Heart right ventricle (tissue), 16 donors: ENCODE measurements around the gene EZH1. TPM values are rescaled to one million over a fixed set of nuclear protein-coding genes. Genes with fewer than 3 reads are reported as not detected.
A peak's percentile ranks its signal among the peaks of the same experiment; 100 is the strongest.

ENCODE experiments used
- ATAC-seq, 8 donors: fragments of 200-7000 bp; cut with Tn5 transposase; one replicate each; pipeline ENCODE4 v1.9.1; 2020; ENCODE audit warnings: mild to moderate bottlenecking in 8 of 8, moderate library complexity in 8 of 8, moderate number of reproducible peaks in 1 of 8
- DNase-seq, 2 donors: peaks; one replicate each; pipeline ENCODE4 v3.0.0-alpha.2; 2020
- H3K27ac ChIP-seq, 10 donors: fragments of 200-600 bp; sonication (generic) in 2 of 10; one replicate each; pipeline versions ENCODE4 v1.5.0 to v1.8.0; 2020 to 2022; ENCODE audit warnings: mild to moderate bottlenecking in 3 of 10
- H3K27me3 ChIP-seq, 7 donors: fragments of 200-600 bp; one replicate each; pipeline ENCODE4 v1.8.0; 2021 to 2022; ENCODE audit warnings: mild to moderate bottlenecking in 2 of 7
- H3K36me3 ChIP-seq, 9 donors: fragments of 200-600 bp; sonication (generic) in 1 of 9; one replicate each; pipeline versions ENCODE4 v1.5.0 to v1.8.0; 2020 to 2022; ENCODE audit warnings: mild to moderate bottlenecking in 2 of 9
- H3K4me1 ChIP-seq, 9 donors: fragments of 200-600 bp; sonication (generic) in 1 of 9; one replicate each; pipeline versions ENCODE4 v1.5.0 to v1.8.0; 2020 to 2022; ENCODE audit warnings: mild to moderate bottlenecking in 4 of 9
- H3K4me3 ChIP-seq, 10 donors: fragments of 200-600 bp; sonication (generic) in 2 of 10; one replicate each; pipeline versions ENCODE4 v1.5.0 to v1.8.0; 2020 to 2022; ENCODE audit warnings: mild to moderate bottlenecking in 7 of 10, moderate library complexity in 2 of 10
- H3K9me3 ChIP-seq, 11 donors: fragments of 200-600 bp in 10 of 11; sonication (generic) in 2 of 11; one replicate each; pipeline versions ENCODE4 v1.5.0 to v1.8.0; 2013 to 2022; ENCODE audit warnings: mild to moderate bottlenecking in 2 of 11, control low read depth in 1 of 11, moderate library complexity in 1 of 11
- CTCF ChIP-seq, 9 donors: fragments of 200-600 bp; sonication (generic) in 2 of 9; IDR thresholded peaks; one replicate each; pipeline versions ENCODE4 v1.5.0 to v1.8.0; 2021 to 2022; ENCODE audit warnings: antibody characterized with exemption in 9 of 9, mild to moderate bottlenecking in 5 of 9, moderate library complexity in 1 of 9
- whole genome bisulfite sequencing, 2 donors: extraction: QIAGEN DNeasy Blood & Tissue Kit; methylation state at CpG; one replicate each; pipeline ENCODE4 v1.1.7; 2013; ENCODE audit warnings: inconsistent platforms in 1 of 2; 5-methylcytosine and 5-hydroxymethylcytosine counted together
- intact Hi-C, 10 donors: fragments of 100-400 bp; cut with DNase I; formaldehyde crosslinking; loops; one replicate each; pipeline versions ENCODE4 v1.11.1 to v1.14.2; 2022
- polyA plus RNA-seq, 2 donors: library from polyadenylated mRNA; stranded (reverse); fragments of 200-250 nt; gene quantifications; one replicate each; pipeline ENCODE4 v1.2.3, GENCODE V29; 2013
- total RNA-seq, 10 donors: library from RNA; stranded (reverse); fragmentation: NEBNext Ultra II Directional in 3 of 10; extraction: Animal tissue kit (Norgen Biotek cat#: 25700) in 3 of 10; gene quantifications; one replicate each; pipeline versions ENCODE4 v1.2.1 to v1.2.4, GENCODE V29; 2021 to 2023
- donor health status: Arrhythmogenic right ventricular cardiomyopathy.
- donor health status: ischemic (EF 13 %, LVEDD 7.1; RV severe dilation, severe dysfunction).
- donor health status: healthy with polysubstance abuse.
- donor health status: DM: no; HTN: yes; CAD: no.
- donor health status: DM: no; HTN: no; CAD: no.
- donor health status: ischemic (EF 25% LVEDD 6.9; RV normal size, moderate dysfunction).
- donor health status: ischemic (EF 25% LVEDD 5.7; RV mildly dilated, moderate dysfunction).
- donor health status: healthy.
- donor health status: DM: yes; HTN: yes; CAD: no.
- donor health status: Ischemic cardiomyopathy.
- donor health status: ischemic (EF 35%, LVEDD 5.7; RV mildly dilated, moderate dysfunction).
- donor health status: nonischemic (EF 11% LVEDD 7.7; RV severe dilation, severe dysfunction).
- donor health status: DM: yes; HTN: yes; CAD: no.
- donor health status: PGD.
- donor health status: ischemic (EF 29% LVEDD 5.4; RV normal size, mild dysfunction).
- donor health status: nonischemic (EF 23%, LVEDD 6.1; RV moderate dilation, normal function).

Gene EZH1
- total and polyA plus RNA-seq, 12 donors: 16.0 to 50.5 (median 45.9) TPM

DNA sequence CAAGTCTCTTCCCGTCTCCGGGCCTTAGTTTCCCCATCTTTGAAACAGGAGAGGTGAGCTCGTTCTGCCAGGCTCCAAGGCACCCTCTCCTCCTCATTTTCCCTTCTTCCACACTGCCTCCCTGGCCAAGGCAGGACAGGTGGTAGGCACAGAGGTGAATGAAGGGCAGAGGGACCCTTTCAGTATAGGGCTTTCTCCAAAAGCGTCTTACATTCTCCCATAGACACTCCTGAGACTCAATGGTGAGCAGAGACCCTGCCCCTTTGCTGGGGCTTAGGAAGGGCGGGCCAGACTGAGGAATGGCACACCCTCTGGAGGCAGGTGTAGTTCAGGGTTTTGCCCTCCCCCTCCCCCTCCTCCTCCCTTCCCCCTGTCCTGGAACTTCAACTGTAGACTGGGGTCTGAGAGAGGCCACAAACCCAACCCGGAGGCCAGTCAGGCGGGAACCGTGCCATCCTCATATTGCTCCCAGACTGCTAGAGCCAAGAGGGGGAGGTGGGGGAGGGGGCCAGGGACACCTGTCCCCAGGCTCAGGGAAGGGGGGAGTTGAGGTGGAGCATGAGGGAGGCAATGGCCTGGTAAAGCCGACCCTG lies 70.0 kb downstream of the EZH1 start:
- no peak for ATAC-seq
- 32 to 34% methylated on average over 9 of the region's 9 CpGs for WGBS, 2 donors
- intact Hi-C loops: loop anchor here in 6 of 10 donors (5.0 kb wide), 4 partner anchors 58 to 253 kb away; partner anchors contain the start of genes PSMC3IP (in 3 of the 6), RETREG3 (in 3 of the 6), TUBG1 (in 3 of the 6) and CAVIN1 (in 1 of the 6)

DNA sequence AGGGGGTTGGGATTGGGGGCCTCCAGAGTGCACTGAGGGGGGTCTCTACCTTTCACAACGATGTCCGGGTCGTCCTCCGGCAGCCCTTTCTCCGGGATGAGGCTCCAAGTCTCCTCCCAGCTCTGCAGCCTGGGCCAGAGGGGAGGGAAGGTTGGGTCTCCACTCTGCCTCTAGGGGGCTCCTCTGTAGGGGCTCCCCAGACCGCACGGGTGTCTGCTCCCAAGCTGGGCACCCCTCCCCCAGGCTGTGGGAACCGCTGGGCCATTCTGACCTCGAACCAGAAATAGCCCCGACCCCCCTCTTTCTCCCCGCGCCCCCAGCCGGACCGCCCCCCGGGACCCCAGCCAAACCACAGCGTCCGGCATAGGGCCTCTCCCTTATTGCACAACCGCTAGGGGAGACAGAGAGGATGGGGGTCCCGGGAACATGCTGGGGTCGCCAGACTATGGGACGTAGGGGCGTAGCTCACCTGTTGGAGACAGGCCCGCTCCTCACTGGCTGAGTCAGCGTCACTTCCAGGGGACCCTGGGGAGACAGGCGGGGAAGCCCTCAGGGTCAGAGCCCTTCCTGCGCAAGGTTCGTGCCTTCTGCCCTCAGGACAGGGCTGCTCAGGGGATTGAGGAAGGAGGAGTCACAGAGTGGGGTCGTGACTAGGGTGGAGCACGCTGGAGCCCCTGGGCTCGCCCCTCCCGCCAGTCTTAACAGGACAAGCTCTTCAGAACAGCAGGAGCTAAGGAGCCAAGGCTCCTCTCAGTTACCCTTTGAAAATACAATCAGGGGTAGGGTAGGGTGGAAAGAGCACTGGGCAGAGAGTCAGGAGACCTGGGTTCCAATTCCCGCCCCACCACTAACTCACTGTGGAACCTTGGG lies 70.7 kb downstream of the EZH1 start:
- ATAC-seq: peak in 7 of 8 donors; percentile 7 to 18 (median 11)
- intact Hi-C loops: no loop called here

More for the DNA sequence above, 70.0 kb downstream of the EZH1 start:
- Histone ChIP-seq H3K4me1 (peaks cover 27 to 77% (median 49%) of the 10 kb centered on the region in 9 donors), H3K27ac (peak overlapping the region; percentile 70 to 98 (median 95)), H3K9me3 (no peaks in the 10 kb centered on the region), H3K27me3 (peaks cover 0 to 67% (median 0%) of the 10 kb centered on the region in 7 donors), H3K4me3 (peak overlapping the region; percentile 72 to 99 (median 94)), H3K36me3 (peaks cover 0 to 40% (median 29%) of the 10 kb centered on the region in 9 donors)
- DNase-seq: peak in 1 of 2 donors; percentile 38
- no peak for TF ChIP-seq CTCF (IDR thresholded peaks at IDR 0.05)

GRCh38 chr17:42673266-42673884 lies 71.5 kb downstream of the EZH1 start:
- Histone ChIP-seq H3K4me1 (peaks cover 20 to 70% (median 45%) of the 10 kb centered on the region in 9 donors), H3K27ac (peak overlapping the region; percentile 47 to 98 (median 95)), H3K27me3 (peaks cover 0 to 76% (median 0%) of the 10 kb centered on the region in 7 donors), H3K4me3 (peak overlapping the region in 9 of 10 donors; percentile 72 to 99 (median 93)), H3K36me3 (peaks cover 0 to 55% (median 30%) of the 10 kb centered on the region in 9 donors), H3K9me3 (no peaks in the 10 kb centered on the region)
- intact Hi-C loops: no loop called here
- no peak for ATAC-seq
- 54 to 58% methylated on average over 30 of the region's 30 CpGs for WGBS, 2 donors
- DNase-seq: no peak
- no peak for TF ChIP-seq CTCF (IDR thresholded peaks at IDR 0.05)

More for the DNA sequence above, 70.7 kb downstream of the EZH1 start:
- WGBS, 2 donors: 17 to 22% methylated on average over 31 to 32 of the region's 32 CpGs
- peaks cover 0 to 48% (median 30%) of the 10 kb centered on the region in 9 donors for H3K36me3 ChIP-seq
- peaks cover 0 to 74% (median 0%) of the 10 kb centered on the region in 7 donors for H3K27me3 ChIP-seq
- peak overlapping the region; percentile 72 to 99 (median 94) for H3K4me3 ChIP-seq
- H3K9me3 ChIP-seq: no peaks in the 10 kb centered on the region
- peak in 8 of 9 donors; percentile 7 to 67 (median 54) for TF ChIP-seq CTCF (IDR thresholded peaks at IDR 0.05)
- DNase-seq: peak; percentile 81 to 82
- H3K4me1 ChIP-seq: peaks cover 21 to 70% (median 45%) of the 10 kb centered on the region in 9 donors
- H3K27ac ChIP-seq: peak overlapping the region; percentile 47 to 98 (median 95)

DNA sequence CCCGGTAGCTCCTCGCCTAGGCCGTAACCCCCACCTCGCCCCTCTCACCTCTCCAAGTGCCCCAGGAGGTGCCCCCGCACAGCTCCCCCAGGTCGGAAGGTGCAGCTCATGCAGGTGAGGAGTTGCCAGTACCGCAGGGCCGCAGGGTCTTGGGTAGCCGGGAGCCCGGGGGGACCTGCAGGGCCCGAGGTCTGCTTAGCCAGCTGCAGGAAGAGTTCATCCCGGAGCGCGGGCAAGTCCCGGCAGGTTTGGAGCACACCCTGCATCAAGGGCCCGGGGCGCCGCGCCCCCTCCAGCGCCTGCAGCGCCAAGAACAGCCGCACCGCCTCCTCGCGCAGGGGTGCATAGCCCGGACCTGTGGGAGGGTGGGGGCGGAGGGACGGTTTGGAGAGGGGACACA lies 72.8 kb downstream of the EZH1 start:
- Histone ChIP-seq H3K4me3 (no peak overlapping the region), H3K36me3 (peaks cover 0 to 68% (median 30%) of the 10 kb centered on the region in 9 donors), H3K27ac (peak overlapping the region in 2 of 10 donors; percentile 9 to 98), H3K9me3 (no peaks in the 10 kb centered on the region), H3K27me3 (peaks cover 0 to 76% (median 0%) of the 10 kb centered on the region in 7 donors), H3K4me1 (peaks cover 25 to 71% (median 51%) of the 10 kb centered on the region in 9 donors)
- no peak for TF ChIP-seq CTCF (IDR thresholded peaks at IDR 0.05)
- WGBS, 2 donors: 85 to 86% methylated on average over 28 of the region's 28 CpGs
- DNase-seq (no peak), ATAC-seq (no peak)
- intact Hi-C loops: no loop called here
